ENCODE results near the gene APCDD1L. TPM values are rescaled to one million over a fixed set of nuclear protein-coding genes. Genes with fewer than 3 reads are reported as not detected.

Gene APCDD1L
- polyA plus RNA-seq, 1 donor from 2014 or later, result not detected

- no peak overlapping the region for H3K4me2 ChIP-seq (ENCODE audit: low read length)
- TF ChIP-seq RAD21 (conservative IDR thresholded peaks at IDR 0.05) (no peak), EP300 (conservative IDR thresholded peaks at IDR 0.05; ENCODE audit: poor library complexity, severe bottlenecking) (no peak), TAF1 (IDR thresholded peaks at IDR 0.05; ENCODE audit: low read depth) (no peak), CTCF (IDR thresholded peaks at IDR 0.05; ENCODE audit: poor library complexity, severe bottlenecking) (no peak), REST (IDR thresholded peaks at IDR 0.05; ENCODE audit: borderline replicate concordance) (no peak), SMC3 (conservative IDR thresholded peaks at IDR 0.05; ENCODE audit: poor library complexity) (no peak), EZH2 (IDR thresholded peaks at IDR 0.05; ENCODE audit: borderline replicate concordance, insufficient read depth, low read length, poor library complexity, severe bottlenecking) (no peak), MXI1 (conservative IDR thresholded peaks at IDR 0.05; ENCODE audit: poor library complexity, severe bottlenecking) (no peak), POLR2AphosphoS5 (IDR thresholded peaks at IDR 0.05) (no peak)
- no peaks in the 10 kb centered on the region for H3K27me3 ChIP-seq (ENCODE audit: insufficient read depth, low read depth, low read length)
- H3K36me3 ChIP-seq (ENCODE audit: insufficient read depth, low read length), result no peaks in the 10 kb centered on the region
- no peak overlapping the region for H3K27ac ChIP-seq (ENCODE audit: low read length)
- no peak overlapping the region for H2AFZ ChIP-seq (ENCODE audit: low read depth, low read length)
- no peak overlapping the region for H3K9ac ChIP-seq (ENCODE audit: low read length)
- no peaks in the 10 kb centered on the region for H3K79me2 ChIP-seq (replicated peaks; ENCODE audit: insufficient read depth, low read length)
- no peaks in the 10 kb centered on the region for H3K9me2 ChIP-seq (ENCODE audit: insufficient read depth, low read length)
- H3F3A ChIP-seq (ENCODE audit: insufficient read depth, low read length, poor library complexity, severe bottlenecking), result no peaks in the 10 kb centered on the region
- no peaks in the 10 kb centered on the region for H4K20me1 ChIP-seq (ENCODE audit: insufficient read depth)
- H3K9me3 ChIP-seq (ENCODE audit: low read length), result peaks cover 21% of the 10 kb centered on the region
- H3K4me3 ChIP-seq (ENCODE audit: low read length), result no peak overlapping the region
Measured at GRCh38 chr20:58481481-58482021, 33.6 kb downstream of the APCDD1L start.

GRCh38 chr20:58480551-58481336 is 34.5 kb downstream of the APCDD1L start:
- Histone ChIP-seq H3K9ac (ENCODE audit: low read length) (no peak overlapping the region), H3K27ac (ENCODE audit: low read length) (no peak overlapping the region), H4K20me1 (ENCODE audit: insufficient read depth) (no peaks in the 10 kb centered on the region), H2AFZ (ENCODE audit: low read depth, low read length) (no peak overlapping the region), H3K79me2 (replicated peaks; ENCODE audit: insufficient read depth, low read length) (no peaks in the 10 kb centered on the region), H3F3A (ENCODE audit: insufficient read depth, low read length, poor library complexity, severe bottlenecking) (no peaks in the 10 kb centered on the region), H3K9me3 (ENCODE audit: low read length) (peaks cover 16% of the 10 kb centered on the region), H3K4me3 (ENCODE audit: low read length) (no peak overlapping the region), H3K36me3 (ENCODE audit: insufficient read depth, low read length) (no peaks in the 10 kb centered on the region), H3K9me2 (ENCODE audit: insufficient read depth, low read length) (no peaks in the 10 kb centered on the region), H3K27me3 (ENCODE audit: insufficient read depth, low read depth, low read length) (no peaks in the 10 kb centered on the region), H3K4me2 (ENCODE audit: low read length) (no peak overlapping the region)
- TF ChIP-seq POLR2AphosphoS5 (IDR thresholded peaks at IDR 0.05), result no peak

Measured in neural cell (in vitro differentiated cells).